Right lobe of liver (tissue), 6 donors: ENCODE measurements around the gene ACOT11. TPM values are rescaled to one million over a fixed set of nuclear protein-coding genes. Genes with fewer than 3 reads are reported as not detected.
A peak's percentile ranks its signal among the peaks of the same experiment; 100 is the strongest.

Source experiments
- ATAC-seq, 4 donors: fragments of 200-7000 bp; cut with Tn5 transposase; one replicate each; pipeline ENCODE4 v1.9.1; 2020; ENCODE audit warnings: mild to moderate bottlenecking in 4 of 4, moderate library complexity in 4 of 4
- DNase-seq, 3 donors: peaks; one replicate each; pipeline ENCODE4 v3.0.0-alpha.2; 2020
- H3K27ac ChIP-seq, 3 donors: fragments of 200-600 bp; one replicate each; pipeline ENCODE4 v1.8.0; 2022
- H3K27me3 ChIP-seq, 2 donors: fragments of 200-600 bp; one replicate each; pipeline ENCODE4 v1.8.0; 2022
- H3K36me3 ChIP-seq, 4 donors: fragments of 200-600 bp; sonication (generic) in 1 of 4; one replicate each; pipeline versions ENCODE4 v1.5.1 to v1.8.0; 2017 to 2022; ENCODE audit warnings: control low read depth in 1 of 4
- H3K4me1 ChIP-seq, 4 donors: fragments of 200-600 bp; sonication (generic) in 1 of 4; one replicate each; pipeline versions ENCODE4 v1.5.1 to v1.8.0; 2017 to 2022; ENCODE audit warnings: control low read depth in 1 of 4
- H3K4me3 ChIP-seq, 3 donors: fragments of 200-600 bp; one replicate each; pipeline ENCODE4 v1.8.0; 2022
- H3K9me3 ChIP-seq, 4 donors: fragments of 200-600 bp; sonication (generic) in 1 of 4; one replicate each; pipeline versions ENCODE4 v1.5.1 to v1.8.0; 2017 to 2022; ENCODE audit warnings: control low read depth in 1 of 4
- POLR2A ChIP-seq: fragments of 450-650 bp; IDR thresholded peaks from one replicate; pipeline ENCODE4 v1.6.1; 2017; ENCODE audit warnings: antibody characterized with exemption, mild to moderate bottlenecking
- WGBS: methylation state at CpG from one replicate; pipeline ENCODE4 v1.1.6; 2018; ENCODE audit warnings: low coverage, low lambda C conversion rate; ENCODE audit not compliant: insufficient coverage; ENCODE audit errors: missing lambda C conversion rate; 5-methylcytosine and 5-hydroxymethylcytosine counted together
- intact Hi-C, 2 donors: fragments of 100-400 bp; cut with DNase I; formaldehyde crosslinking; loops; one replicate each; pipeline versions ENCODE4 v1.11.2 to v1.14.1; 2022
- total RNA-seq, 6 experiments: library from RNA; depleted of rRNA in 2 of 6; stranded (reverse); fragments of >200 nt in 2 of 6; fragmentation: NEBNext Ultra II Directional in 3 of 6; extraction: Animal tissue kit (Norgen Biotek cat#: 25700) in 3 of 6; gene quantifications; one replicate each; pipeline versions ENCODE4 v1.1.0 to v1.2.4, GENCODE V29; 2016 to 2023
- TF ChIP-seq, protein P1 (sequence below), 4 donors: fragments of 200-600 bp in 3 of 4; fragments of 450-650 bp in 1 of 4; IDR thresholded peaks; one replicate each; pipeline versions ENCODE4 v1.5.1 to v1.8.0; 2016 to 2022; ENCODE audit warnings: antibody characterized with exemption in 4 of 4, mild to moderate bottlenecking in 2 of 4
- donor health status: DM: no; HTN: yes; CAD: no.
- donor health status: DM: no; HTN: no; CAD: no.
- donor health status: DM: no; HTN: no; CAD: no.
- donor health status: DM: no; HTN: yes; CAD: no.
- donor health status: DM: no; HTN: yes; CAD: no.

The ACOT11 gene
- total RNA-seq, 6 experiments from 2014 or later = 0.50 to 1.3 (median 0.84) TPM

DNA sequence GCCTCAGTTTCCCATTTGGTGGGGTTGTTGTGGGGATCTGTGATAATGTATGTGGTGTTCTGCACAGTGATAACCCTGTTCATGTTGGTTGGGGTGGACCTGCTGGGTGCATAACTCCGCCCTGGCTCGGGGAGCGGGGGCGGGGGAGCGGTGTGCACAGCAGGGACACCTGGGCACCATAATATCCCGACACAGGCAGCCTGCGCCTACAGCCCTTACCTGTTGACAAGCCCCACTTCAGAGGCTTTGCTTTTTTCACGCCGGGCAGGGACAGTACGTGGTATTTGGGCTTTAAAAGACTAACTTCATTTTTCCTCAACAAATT, 48.0 kb upstream of the ACOT11 start:
- DNase-seq = no peak
- H3K4me1 ChIP-seq = peaks cover 0 to 12% (median 0%) of the 10 kb centered on the region in 4 donors
- peak overlapping the region in 1 of 3 donors; percentile 14 for H3K4me3 ChIP-seq
- ATAC-seq = peak; percentile 33 to 47 (median 40)
- TF ChIP-seq, protein P1, sequence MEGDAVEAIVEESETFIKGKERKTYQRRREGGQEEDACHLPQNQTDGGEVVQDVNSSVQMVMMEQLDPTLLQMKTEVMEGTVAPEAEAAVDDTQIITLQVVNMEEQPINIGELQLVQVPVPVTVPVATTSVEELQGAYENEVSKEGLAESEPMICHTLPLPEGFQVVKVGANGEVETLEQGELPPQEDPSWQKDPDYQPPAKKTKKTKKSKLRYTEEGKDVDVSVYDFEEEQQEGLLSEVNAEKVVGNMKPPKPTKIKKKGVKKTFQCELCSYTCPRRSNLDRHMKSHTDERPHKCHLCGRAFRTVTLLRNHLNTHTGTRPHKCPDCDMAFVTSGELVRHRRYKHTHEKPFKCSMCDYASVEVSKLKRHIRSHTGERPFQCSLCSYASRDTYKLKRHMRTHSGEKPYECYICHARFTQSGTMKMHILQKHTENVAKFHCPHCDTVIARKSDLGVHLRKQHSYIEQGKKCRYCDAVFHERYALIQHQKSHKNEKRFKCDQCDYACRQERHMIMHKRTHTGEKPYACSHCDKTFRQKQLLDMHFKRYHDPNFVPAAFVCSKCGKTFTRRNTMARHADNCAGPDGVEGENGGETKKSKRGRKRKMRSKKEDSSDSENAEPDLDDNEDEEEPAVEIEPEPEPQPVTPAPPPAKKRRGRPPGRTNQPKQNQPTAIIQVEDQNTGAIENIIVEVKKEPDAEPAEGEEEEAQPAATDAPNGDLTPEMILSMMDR (IDR thresholded peaks at IDR 0.05) = no peak
- no peak for TF ChIP-seq POLR2A
- WGBS = 20% methylated on average over 1 of the region's 10 CpGs
- intact Hi-C loops = no loop called here
- no peaks in the 10 kb centered on the region for H3K9me3 ChIP-seq
- H3K36me3 ChIP-seq = no peaks in the 10 kb centered on the region
- H3K27ac ChIP-seq = no peak overlapping the region
- no peaks in the 10 kb centered on the region for H3K27me3 ChIP-seq

DNA sequence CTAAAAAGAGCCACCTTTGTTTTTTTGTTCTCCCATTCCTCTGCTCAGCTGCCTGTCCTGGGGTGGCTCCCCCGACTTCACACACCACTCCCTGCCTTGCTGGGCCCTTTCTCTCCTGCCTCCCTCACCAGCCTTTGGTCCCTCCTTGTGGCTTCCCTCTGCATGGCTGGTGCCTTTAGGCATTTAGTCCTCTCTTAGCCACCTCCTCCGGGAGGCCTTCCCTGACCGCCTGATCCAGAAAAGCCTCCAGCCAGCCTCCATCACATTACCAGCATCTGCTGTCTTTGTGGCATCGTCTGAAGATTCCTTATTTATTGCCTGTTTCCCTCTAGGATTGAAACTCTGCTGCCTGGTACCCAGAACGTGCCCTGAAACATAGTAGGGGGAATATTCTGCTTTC, 46.2 kb upstream of the ACOT11 start:
- intact Hi-C loops = no loop called here
- H3K4me1 ChIP-seq = peaks cover 0 to 12% (median 0%) of the 10 kb centered on the region in 4 donors
- H3K4me3 ChIP-seq = no peak overlapping the region
- no peaks in the 10 kb centered on the region for H3K36me3 ChIP-seq
- no peaks in the 10 kb centered on the region for H3K9me3 ChIP-seq
- no peak for DNase-seq
- no peak for ATAC-seq
- no peaks in the 10 kb centered on the region for H3K27me3 ChIP-seq
- 64% methylated on average over 5 of the region's 5 CpGs for WGBS
- H3K27ac ChIP-seq = no peak overlapping the region
- TF ChIP-seq POLR2A = no peak
- TF ChIP-seq, protein P1 (IDR thresholded peaks at IDR 0.05) = no peak

DNA sequence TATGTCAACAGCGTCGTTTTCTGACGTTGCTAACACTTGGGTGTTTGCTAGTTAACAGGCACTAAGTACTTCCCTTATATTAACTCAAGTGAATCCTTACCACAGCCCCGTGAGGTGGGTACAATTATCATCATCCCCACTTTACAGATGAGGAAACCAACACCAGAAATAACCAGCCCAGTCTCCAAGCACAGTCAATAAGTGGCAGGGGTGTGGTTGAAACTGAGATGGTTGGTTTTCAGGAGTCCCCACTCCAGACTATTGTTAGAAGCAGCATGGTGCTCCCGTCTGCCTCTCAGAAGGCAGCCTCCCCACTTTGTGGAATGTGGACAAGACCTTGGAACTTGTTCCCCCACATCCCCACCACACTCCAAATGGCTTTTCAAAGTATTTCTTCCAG, 45.7 kb upstream of the ACOT11 start:
- Histone ChIP-seq H3K27me3 (no peaks in the 10 kb centered on the region), H3K4me1 (peaks cover 0 to 12% (median 0%) of the 10 kb centered on the region in 4 donors), H3K36me3 (no peaks in the 10 kb centered on the region), H3K27ac (no peak overlapping the region), H3K4me3 (no peak overlapping the region), H3K9me3 (no peaks in the 10 kb centered on the region)
- 84% methylated on average over 5 of the region's 5 CpGs for WGBS
- TF ChIP-seq, protein P1 (IDR thresholded peaks at IDR 0.05) = no peak
- TF ChIP-seq POLR2A = no peak
- intact Hi-C loops = no loop called here
- no peak for ATAC-seq
- no peak for DNase-seq

DNA sequence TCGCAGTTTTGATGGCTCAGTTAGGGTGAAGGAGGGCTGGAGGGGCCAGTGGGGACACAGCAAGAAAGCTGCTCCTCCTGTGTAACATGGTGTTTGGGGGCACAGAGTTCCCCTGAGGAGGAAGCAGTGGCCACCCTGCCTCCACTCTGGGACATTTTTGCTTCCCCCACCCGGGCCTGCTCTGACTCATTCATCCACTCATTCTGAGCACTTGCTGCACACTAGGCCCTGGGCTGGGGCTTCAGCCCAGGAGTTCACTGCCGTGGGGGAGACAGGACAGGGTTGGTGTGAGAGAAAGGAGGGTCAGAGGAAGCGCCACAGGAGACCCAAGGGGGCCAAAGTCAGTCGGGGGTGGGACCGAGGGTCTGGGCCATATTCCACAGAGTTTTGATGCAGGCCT, 41.4 kb upstream of the ACOT11 start:
- Histone ChIP-seq H3K27ac (no peak overlapping the region), H3K36me3 (no peaks in the 10 kb centered on the region), H3K9me3 (no peaks in the 10 kb centered on the region), H3K27me3 (no peaks in the 10 kb centered on the region), H3K4me3 (no peak overlapping the region), H3K4me1 (no peaks in the 10 kb centered on the region)
- ATAC-seq = no peak
- TF ChIP-seq POLR2A = no peak
- TF ChIP-seq, protein P1 (IDR thresholded peaks at IDR 0.05) = no peak
- 48% methylated on average over 3 of the region's 6 CpGs for WGBS
- intact Hi-C loops = no loop called here
- DNase-seq = no peak
